ENCODE results near the gene THEMIS2.

GRCh38 chr1:27835501-27835900 lies 36.8 kb upstream of the THEMIS2 start:
- TF ChIP-seq JUND (IDR thresholded peaks at IDR 0.05; ENCODE audit: low read length) (no peak), POLR2AphosphoS5 (IDR thresholded peaks at IDR 0.05; ENCODE audit: low read depth, low read length) (no peak), SP1 (IDR thresholded peaks at IDR 0.05; ENCODE audit: low read depth, low read length) (no peak), CTCF (IDR thresholded peaks at IDR 0.05; ENCODE audit: control extremely low read depth in 1 of 3, insufficient read depth in 1 of 3, low read depth in 1 of 3, low read length in 3 of 3) (no peak), SUZ12 (IDR thresholded peaks at IDR 0.05; ENCODE audit: low read length) (no peak), POLR2A (IDR thresholded peaks at IDR 0.05; ENCODE audit: control extremely low read depth in 1 of 2, low read depth in 2 of 2, low read length in 2 of 2) (no peak), MAX (IDR thresholded peaks at IDR 0.05) (no peak), EZH2 (IDR thresholded peaks at IDR 0.05; ENCODE audit: low read depth, low read length, severe bottlenecking) (no peak), YY1 (IDR thresholded peaks at IDR 0.05; ENCODE audit: low read depth, low read length) (no peak), KDM1A (IDR thresholded peaks at IDR 0.05; ENCODE audit: borderline replicate concordance, low read length) (no peak)
